Karpas-422 (cell line): ENCODE results near the gene GLT8D2. TPM values are rescaled to one million over a fixed set of nuclear protein-coding genes. Genes with fewer than 3 reads are reported as not detected.
A peak's percentile ranks its signal among the peaks of the same experiment; 100 is the strongest.

Experiments
- DNase-seq: peaks from one replicate; pipeline ENCODE4 v3.0.0-alpha.2; 2015
- H2AFZ ChIP-seq: fragments of 200-600 bp; sonication (generic); 2 replicates; pipeline ENCODE4 v1.6.1; 2014; ENCODE audit warnings: antibody characterized with exemption, low read length, mixed read lengths
- H3K27ac ChIP-seq: fragments of 200-600 bp; sonication (generic); 2 replicates; pipeline ENCODE4 v1.5.1; 2014; ENCODE audit warnings: mild to moderate bottlenecking, low read length, moderate library complexity
- H3K27me3 ChIP-seq: fragments of 200-600 bp; sonication (generic); 2 replicates; pipeline ENCODE4 v1.6.1; 2014; ENCODE audit warnings: low read length, mixed read lengths
- H3K36me3 ChIP-seq: fragments of 200-600 bp; sonication (generic); 2 replicates; pipeline ENCODE4 v1.6.1; 2014; ENCODE audit warnings: low read length, mixed read lengths; ENCODE audit not compliant: insufficient read depth
- H3K4me1 ChIP-seq: fragments of 200-600 bp; sonication (generic); 2 replicates; pipeline ENCODE4 v1.6.1; 2014; ENCODE audit warnings: mild to moderate bottlenecking, low read length, mixed read lengths
- H3K4me2 ChIP-seq: fragments of 200-600 bp; sonication (generic); 2 replicates; pipeline ENCODE4 v1.6.1; 2014; ENCODE audit warnings: low read length, low read depth, mild to moderate bottlenecking; ENCODE audit not compliant: poor library complexity, severe bottlenecking
- H3K4me3 ChIP-seq: fragments of 200-600 bp; sonication (generic); 2 replicates; pipeline ENCODE4 v1.5.1; 2014; ENCODE audit warnings: mild to moderate bottlenecking, antibody characterized with exemption, low read length, mixed read lengths
- H3K79me2 ChIP-seq: fragments of 200-600 bp; sonication (generic); 2 replicates; pipeline ENCODE4 v1.6.1; 2014; ENCODE audit warnings: mild to moderate bottlenecking, low read length, mixed read lengths
- H3K9ac ChIP-seq: fragments of 200-600 bp; sonication (generic); 2 replicates; pipeline ENCODE4 v1.6.0; 2014; ENCODE audit warnings: low read length
- H3K9me2 ChIP-seq: fragments of 200-600 bp; sonication (generic), shearing (Covaris generic); replicated peaks from 2 replicates; pipeline ENCODE4 v1.6.0; 2014; ENCODE audit warnings: mild to moderate bottlenecking, low read length, moderate library complexity; ENCODE audit not compliant: insufficient read depth
- H3K9me3 ChIP-seq: fragments of 300-700, 200-600 bp; sonication (generic); 2 replicates; pipeline ENCODE4 v1.6.1; 2014; ENCODE audit warnings: low read length, mixed read lengths
- H4K20me1 ChIP-seq: fragments of 200-600 bp; sonication (generic); 2 replicates; pipeline ENCODE4 v1.6.1; 2014; ENCODE audit warnings: mild to moderate bottlenecking, antibody characterized with exemption, low read length, low read depth; ENCODE audit not compliant: insufficient read depth
- total RNA-seq: library from RNA; depleted of rRNA; stranded (reverse); fragments of >200 nt; shearing (Covaris generic); gene quantifications from 2 replicates; pipeline ENCODE4 v1.2.3, GENCODE V29; 2014; ENCODE audit warnings: low replicate concordance

The GLT8D2 gene
- total RNA-seq, 1 experiment from 2014 or later, result not detected

- Histone ChIP-seq H3K4me1 (no peaks in the 10 kb centered on the region), H3K79me2 (peaks cover 24% of the 10 kb centered on the region), H2AFZ (no peak overlapping the region), H3K4me2 (no peak overlapping the region), H3K9me3 (no peaks in the 10 kb centered on the region), H3K27ac (no peak overlapping the region), H3K9me2 (no peaks in the 10 kb centered on the region; the same call in 1 of the 2 replicates), H3K4me3 (no peak overlapping the region), H3K9ac (no peak overlapping the region), H4K20me1 (no peaks in the 10 kb centered on the region), H3K27me3 (no peaks in the 10 kb centered on the region), H3K36me3 (peaks cover 8% of the 10 kb centered on the region; the same call in 1 of the 2 replicates)
- DNase-seq, result no peak
Measured at GRCh38 chr12:104079024-104079423, 29.0 kb upstream of the GLT8D2 start.

GRCh38 chr12:104073699-104074098, 23.7 kb upstream of the GLT8D2 start:
- Histone ChIP-seq H3K36me3 (peaks cover 5% of the 10 kb centered on the region; the same call in 1 of the 2 replicates), H3K4me2 (no peak overlapping the region), H3K79me2 (peaks cover 21% of the 10 kb centered on the region), H4K20me1 (no peaks in the 10 kb centered on the region), H3K9me3 (no peaks in the 10 kb centered on the region), H3K9me2 (peaks cover 3% of the 10 kb centered on the region; the same call in 1 of the 2 replicates), H3K4me1 (no peaks in the 10 kb centered on the region), H3K27ac (no peak overlapping the region), H3K9ac (no peak overlapping the region), H2AFZ (no peak overlapping the region), H3K4me3 (no peak overlapping the region), H3K27me3 (no peaks in the 10 kb centered on the region)
- DNase-seq, result no peak

- no peak for DNase-seq
- no peak overlapping the region for H3K9ac ChIP-seq
- H2AFZ ChIP-seq, result no peak overlapping the region
- no peak overlapping the region for H3K4me2 ChIP-seq
- H3K27me3 ChIP-seq, result no peaks in the 10 kb centered on the region
- no peak overlapping the region for H3K27ac ChIP-seq
- peaks cover 5% of the 10 kb centered on the region; the same call in 1 of the 2 replicates for H3K36me3 ChIP-seq
- H3K9me2 ChIP-seq, result peaks cover 3% of the 10 kb centered on the region; the same call in 1 of the 2 replicates
- peaks cover 26% of the 10 kb centered on the region for H3K79me2 ChIP-seq
- no peaks in the 10 kb centered on the region for H3K4me1 ChIP-seq
- H3K4me3 ChIP-seq, result no peak overlapping the region
- H4K20me1 ChIP-seq, result no peaks in the 10 kb centered on the region
- no peaks in the 10 kb centered on the region for H3K9me3 ChIP-seq
Measured at GRCh38 chr12:104072099-104072498, 22.1 kb upstream of the GLT8D2 start.

- Histone ChIP-seq H3K4me3 (peak overlapping the region; percentile 97), H3K79me2 (peaks cover 23% of the 10 kb centered on the region), H3K9ac (peak overlapping the region; percentile 93), H3K27me3 (no peaks in the 10 kb centered on the region), H3K9me3 (no peaks in the 10 kb centered on the region), H3K27ac (no peak overlapping the region), H3K36me3 (0 out of 2 replicates have a peak, but pooled peaks cover 3% of the 10 kb centered on the region), H3K4me1 (peaks cover 14% of the 10 kb centered on the region), H2AFZ (peak overlapping the region; percentile 85; the same call in 1 of the 2 replicates), H3K4me2 (peak overlapping the region; percentile 94), H3K9me2 (no peaks in the 10 kb centered on the region), H4K20me1 (no peaks in the 10 kb centered on the region)
- DNase-seq, result no peak
Measured at GRCh38 chr12:104064842-104065427, 14.9 kb upstream of the GLT8D2 start.

DNA sequence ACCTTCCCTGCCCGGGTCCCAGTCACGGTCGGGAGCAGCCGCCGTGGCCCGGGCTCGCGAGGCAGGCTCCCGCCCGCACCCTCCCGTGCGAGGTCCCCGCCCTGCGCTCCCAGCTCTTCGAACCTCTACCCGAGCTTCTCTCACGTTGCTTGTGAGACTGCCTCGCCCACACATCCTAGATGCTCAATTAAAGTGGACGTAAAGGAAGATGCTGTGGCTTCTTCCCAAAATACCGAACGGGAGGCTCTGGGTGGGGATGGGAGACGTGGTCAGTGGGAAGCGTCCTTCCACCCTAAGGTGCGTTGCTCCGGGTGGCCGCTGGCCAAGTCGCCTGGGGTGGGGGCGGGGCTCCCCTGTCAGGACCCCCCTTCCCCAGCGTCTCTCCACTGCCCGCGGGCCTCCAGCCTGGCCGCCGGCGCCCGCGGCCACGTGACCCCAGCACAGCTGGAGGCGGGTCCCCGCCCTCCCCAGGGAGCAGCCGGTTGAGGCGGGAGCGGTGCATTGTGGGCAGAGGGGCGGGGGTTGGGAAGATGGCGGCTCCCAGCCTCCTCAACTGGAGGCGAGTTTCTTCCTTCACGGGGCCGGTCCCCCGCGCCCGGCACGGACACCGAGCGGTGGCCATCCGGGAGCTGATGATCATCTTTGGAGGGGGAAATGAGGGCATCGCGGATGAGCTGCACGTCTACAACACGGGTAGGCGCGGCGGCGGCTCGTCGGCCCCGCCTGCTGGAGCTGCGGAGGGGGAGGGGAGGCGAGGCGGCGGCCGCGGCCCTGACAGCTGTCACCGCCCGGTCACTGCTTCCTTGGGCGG, 14.2 kb upstream of the GLT8D2 start, which contains the start of gene HCFC2:
HCFC2 (plus strand) TSS at position 501 of the 811 bp plus-strand sequence; CDS start at position 531, 30 bp downstream.
- no peaks in the 10 kb centered on the region for H3K9me2 ChIP-seq
- H3K36me3 ChIP-seq, result 0 out of 2 replicates have a peak, but pooled peaks cover 2% of the 10 kb centered on the region
- H3K4me2 ChIP-seq, result peak within 1 kb of the TSS; percentile 94
- H3K4me3 ChIP-seq, result peak within 1 kb of the TSS; percentile 97
- H3K9me3 ChIP-seq, result no peaks in the 10 kb centered on the region
- peaks cover 23% of the 10 kb centered on the region for H3K79me2 ChIP-seq
- H3K27me3 ChIP-seq, result no peaks in the 10 kb centered on the region
- H3K4me1 ChIP-seq, result peaks cover 14% of the 10 kb centered on the region
- peak within 1 kb of the TSS; percentile 93 for H3K9ac ChIP-seq
- no peaks in the 10 kb centered on the region for H4K20me1 ChIP-seq
- no peak within 1 kb of the TSS for H3K27ac ChIP-seq
- DNase-seq, result peak; percentile 95
- peak within 1 kb of the TSS; percentile 85 for H2AFZ ChIP-seq

- Histone ChIP-seq H4K20me1 (no peaks in the 10 kb centered on the region), H3K27ac (no peak overlapping the region), H2AFZ (peak overlapping the region; percentile 85), H3K27me3 (no peaks in the 10 kb centered on the region), H3K4me3 (peak overlapping the region; percentile 97), H3K36me3 (no peaks in the 10 kb centered on the region), H3K9me2 (no peaks in the 10 kb centered on the region), H3K4me2 (peak overlapping the region; percentile 94), H3K4me1 (peaks cover 14% of the 10 kb centered on the region), H3K79me2 (peaks cover 23% of the 10 kb centered on the region), H3K9ac (peak overlapping the region; percentile 93), H3K9me3 (no peaks in the 10 kb centered on the region)
- no peak for DNase-seq
Measured at GRCh38 chr12:104063712-104064030, 13.7 kb upstream of the GLT8D2 start.

DNA sequence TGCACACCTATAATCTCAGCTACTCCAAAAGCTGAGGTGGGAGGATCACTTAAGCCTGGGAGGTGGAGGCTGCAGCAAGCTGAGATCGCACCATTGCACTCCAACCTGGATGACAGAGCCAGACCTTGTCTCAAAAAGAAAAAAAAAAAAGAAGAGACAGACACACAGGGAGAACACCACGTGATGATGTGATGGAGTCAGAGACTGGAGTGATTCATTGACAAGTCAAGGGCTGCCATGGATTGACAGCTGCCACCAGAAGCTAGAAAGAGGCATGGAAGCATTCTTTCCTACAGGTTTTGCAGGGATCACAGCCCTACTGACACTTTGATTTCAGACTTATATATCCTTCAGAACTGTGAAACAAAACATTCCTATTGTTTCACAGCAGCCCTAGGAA, 10.8 kb upstream of the GLT8D2 start:
- H3K4me1 ChIP-seq, result peaks cover 11% of the 10 kb centered on the region
- no peak overlapping the region for H3K9ac ChIP-seq
- H3K9me2 ChIP-seq, result no peaks in the 10 kb centered on the region
- H3K4me2 ChIP-seq, result no peak overlapping the region
- no peak overlapping the region for H3K27ac ChIP-seq
- H4K20me1 ChIP-seq, result no peaks in the 10 kb centered on the region
- no peak overlapping the region for H3K4me3 ChIP-seq
- H3K79me2 ChIP-seq, result peaks cover 12% of the 10 kb centered on the region
- no peaks in the 10 kb centered on the region for H3K36me3 ChIP-seq
- no peak overlapping the region for H2AFZ ChIP-seq
- H3K9me3 ChIP-seq, result no peaks in the 10 kb centered on the region
- no peak for DNase-seq
- no peaks in the 10 kb centered on the region for H3K27me3 ChIP-seq

DNA sequence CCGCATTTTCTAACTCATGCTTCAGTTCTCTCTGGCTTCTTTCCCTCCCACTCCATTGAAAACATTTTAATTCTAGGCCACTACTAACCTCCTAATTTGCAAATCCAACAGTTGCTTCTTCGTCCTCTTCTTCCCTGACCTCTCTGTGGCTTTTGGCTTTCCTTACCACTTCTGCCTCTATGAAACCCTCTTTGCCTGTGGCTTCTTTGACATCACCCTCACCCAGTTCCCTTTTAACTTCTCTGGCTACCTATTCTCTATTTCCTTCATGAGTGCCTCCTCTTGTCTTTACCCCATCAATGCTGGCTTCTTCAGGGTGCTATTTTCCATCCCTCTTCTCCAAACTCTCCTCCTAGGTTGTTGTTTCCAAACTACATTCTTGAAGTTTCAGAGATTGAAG, 10.0 kb upstream of the GLT8D2 start:
- peaks cover 3% of the 10 kb centered on the region; the same call in 1 of the 2 replicates for H3K4me1 ChIP-seq
- no peak overlapping the region for H3K9ac ChIP-seq
- no peak overlapping the region for H3K27ac ChIP-seq
- no peak overlapping the region for H3K4me2 ChIP-seq
- H3K36me3 ChIP-seq, result no peaks in the 10 kb centered on the region
- H3K9me2 ChIP-seq, result no peaks in the 10 kb centered on the region
- H3K79me2 ChIP-seq, result peaks cover 3% of the 10 kb centered on the region
- H3K27me3 ChIP-seq, result no peaks in the 10 kb centered on the region
- no peak overlapping the region for H2AFZ ChIP-seq
- no peaks in the 10 kb centered on the region for H4K20me1 ChIP-seq
- H3K4me3 ChIP-seq, result no peak overlapping the region
- no peak for DNase-seq
- no peaks in the 10 kb centered on the region for H3K9me3 ChIP-seq
